Raji (cell line): ENCODE results near the gene MAPK8IP2.

Experiments
- POLR2A ChIP-seq: IDR thresholded peaks from 2 replicates; pipeline ENCODE4 v1.6.1; 2011; ENCODE audit warnings: low read depth, low read length, control low read depth; ENCODE audit not compliant: insufficient read depth

Gene MAPK8IP2

DNA sequence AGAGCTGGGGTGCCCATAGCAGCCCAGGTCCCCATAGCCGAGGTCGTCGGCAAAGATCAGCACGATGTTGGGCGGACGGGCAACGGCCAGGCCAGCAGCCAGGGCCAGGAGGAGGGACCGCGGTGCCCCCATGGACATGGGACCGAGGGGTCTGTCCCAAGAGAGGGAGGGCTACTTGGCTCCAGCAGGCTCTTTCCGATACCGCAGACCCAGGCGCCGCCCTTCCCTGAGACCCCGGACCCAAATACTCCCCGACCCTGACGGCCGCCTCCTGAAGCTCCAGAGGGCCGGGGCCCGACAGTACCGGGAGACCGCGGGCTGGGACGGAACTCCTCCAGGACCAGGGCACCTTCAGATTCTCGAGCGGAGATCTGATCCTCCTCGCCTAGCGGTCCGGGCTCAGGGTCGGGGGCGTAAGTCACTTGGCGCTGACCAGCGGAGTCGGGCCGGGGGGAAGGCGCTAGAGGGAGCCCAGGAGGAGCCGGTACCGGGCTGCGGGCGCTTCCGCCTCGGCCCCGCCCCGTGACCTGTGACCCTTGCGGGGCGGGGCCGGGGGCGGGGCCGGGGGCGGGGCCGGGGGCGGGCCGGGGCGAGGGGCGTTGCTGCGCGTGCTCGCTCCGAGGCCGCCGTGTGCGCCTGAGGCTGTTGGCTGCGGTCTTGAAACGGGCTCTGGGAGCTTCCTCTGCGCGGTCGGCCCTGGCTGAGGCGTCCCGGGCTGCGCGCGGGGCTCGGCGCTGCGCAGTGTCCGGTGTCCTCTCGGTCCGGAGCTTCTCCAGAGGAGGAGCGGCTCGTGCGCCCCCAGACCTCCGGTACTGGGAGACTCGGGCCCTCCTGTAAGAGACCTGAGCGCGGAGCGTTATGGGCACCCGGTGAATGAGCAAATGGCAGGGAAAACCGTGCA is 27.3 kb downstream of the MAPK8IP2 start, which contains the start of gene ARSA:
Gene ARSA (minus strand): TSS at position 511 of the 901 bp plus-strand sequence. CDS start 373 bp downstream, at position 138.
- peak; percentile 85 for TF ChIP-seq POLR2A

DNA sequence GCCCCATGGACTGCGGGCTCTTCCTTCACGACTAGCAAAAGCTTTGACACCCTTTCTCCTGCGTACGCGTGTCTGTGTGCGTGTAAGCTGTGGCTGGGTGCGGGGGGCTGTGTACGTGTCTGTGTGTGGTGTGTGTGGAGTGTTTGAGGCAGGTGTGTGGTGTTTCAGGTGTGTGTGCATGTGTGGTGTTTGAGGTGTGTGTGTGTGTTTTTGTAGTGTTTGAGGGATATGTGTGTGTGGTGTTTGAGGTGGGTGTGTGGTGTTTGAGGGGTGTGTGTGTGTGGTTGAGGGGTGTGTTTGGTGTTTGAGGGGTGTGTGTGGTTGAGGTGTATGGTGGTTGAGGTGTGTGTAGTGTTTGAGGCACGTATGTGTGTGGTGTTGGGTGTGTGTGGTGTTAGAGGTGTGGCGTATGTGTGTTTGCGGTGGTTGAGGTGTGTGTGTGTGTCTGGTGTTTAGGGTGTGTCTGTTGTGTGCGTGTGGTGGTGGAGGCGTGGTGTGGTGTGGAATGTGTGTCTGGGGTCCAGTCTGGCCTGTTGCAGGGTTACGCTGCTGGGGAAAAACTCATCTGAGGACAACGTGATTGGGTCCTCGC is 28.0 kb downstream of the MAPK8IP2 start:
- TF ChIP-seq POLR2A = no peak

DNA sequence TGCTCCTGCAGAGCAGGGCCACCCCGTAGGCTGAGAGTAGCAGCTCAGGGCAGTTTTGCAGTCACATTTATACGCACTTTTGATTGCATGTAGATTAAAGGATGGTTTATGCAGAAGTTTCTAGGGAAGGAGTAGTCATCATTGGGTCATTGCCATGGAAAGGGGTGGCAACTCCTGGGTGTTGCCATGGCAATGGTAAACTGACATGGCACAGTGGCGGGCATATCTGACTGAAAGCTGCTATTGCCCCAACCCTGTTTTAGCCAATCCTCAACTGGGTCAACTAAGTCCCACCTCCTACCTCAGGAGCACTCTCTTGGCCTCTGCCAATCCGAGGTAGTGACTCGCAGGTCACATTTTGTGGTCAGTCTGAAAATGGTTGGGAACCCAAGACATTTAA is 29.8 kb downstream of the MAPK8IP2 start:
- TF ChIP-seq POLR2A = no peak

DNA sequence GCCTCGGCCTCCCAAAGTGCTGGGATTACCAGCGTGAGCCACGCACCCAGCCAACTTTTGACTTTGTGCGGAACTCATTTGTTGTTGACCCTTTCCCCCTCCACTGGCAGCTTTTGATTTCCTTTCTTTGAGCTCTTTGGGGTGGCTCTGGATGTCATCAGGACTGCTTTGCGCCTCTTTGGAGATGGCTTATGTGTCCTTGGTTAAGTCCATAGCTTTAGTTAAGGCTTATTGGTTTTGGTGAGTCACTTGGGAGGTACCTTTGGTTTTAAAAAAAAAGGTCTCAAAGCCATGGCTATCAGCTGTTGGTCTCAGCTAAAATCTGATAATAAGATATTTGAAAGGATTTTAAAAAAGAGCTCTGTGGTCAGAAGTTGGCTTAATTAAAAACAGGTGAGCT is 32.5 kb downstream of the MAPK8IP2 start:
- TF ChIP-seq POLR2A = no peak

DNA sequence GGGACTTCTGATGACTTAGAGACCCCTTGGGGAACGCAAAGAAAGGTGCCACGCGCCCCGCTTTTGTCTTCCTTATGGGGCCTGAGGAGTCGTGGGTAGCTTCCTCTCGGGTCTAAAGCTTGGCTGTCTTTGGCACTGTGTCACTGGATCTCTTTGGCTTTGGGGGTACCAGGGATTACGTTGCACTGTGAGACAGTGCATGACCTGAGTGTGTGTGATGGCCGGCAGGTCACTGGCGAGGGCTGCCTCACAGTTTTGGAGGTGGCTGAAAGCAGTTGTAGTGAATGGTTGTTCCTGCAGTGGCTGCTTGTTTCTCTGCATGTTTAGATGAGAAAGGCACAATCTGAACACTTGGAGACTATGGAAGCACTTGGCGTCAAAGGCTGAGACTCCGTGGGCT is 33.2 kb downstream of the MAPK8IP2 start:
- TF ChIP-seq POLR2A = no peak

DNA sequence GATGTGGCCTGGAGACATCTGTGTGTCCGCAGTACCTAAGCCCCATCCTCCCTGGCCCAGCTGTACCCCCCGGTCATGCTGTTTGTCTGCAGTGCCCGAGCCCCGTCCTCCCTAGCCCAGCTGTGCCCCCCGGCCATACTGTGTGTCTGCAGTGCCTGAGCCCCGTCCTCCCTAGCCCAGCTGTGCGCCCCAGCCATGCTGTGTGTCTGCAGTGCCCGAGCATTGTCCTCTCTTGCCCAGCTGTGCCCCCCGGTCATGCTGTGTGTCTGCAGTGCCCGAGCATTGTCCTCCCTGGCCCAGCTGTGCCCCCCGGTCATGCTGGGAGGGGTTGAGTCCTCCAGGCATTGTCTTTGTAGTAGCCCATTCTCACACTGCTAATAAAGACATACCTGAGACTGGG is 35.0 kb downstream of the MAPK8IP2 start:
- no peak for TF ChIP-seq POLR2A

DNA sequence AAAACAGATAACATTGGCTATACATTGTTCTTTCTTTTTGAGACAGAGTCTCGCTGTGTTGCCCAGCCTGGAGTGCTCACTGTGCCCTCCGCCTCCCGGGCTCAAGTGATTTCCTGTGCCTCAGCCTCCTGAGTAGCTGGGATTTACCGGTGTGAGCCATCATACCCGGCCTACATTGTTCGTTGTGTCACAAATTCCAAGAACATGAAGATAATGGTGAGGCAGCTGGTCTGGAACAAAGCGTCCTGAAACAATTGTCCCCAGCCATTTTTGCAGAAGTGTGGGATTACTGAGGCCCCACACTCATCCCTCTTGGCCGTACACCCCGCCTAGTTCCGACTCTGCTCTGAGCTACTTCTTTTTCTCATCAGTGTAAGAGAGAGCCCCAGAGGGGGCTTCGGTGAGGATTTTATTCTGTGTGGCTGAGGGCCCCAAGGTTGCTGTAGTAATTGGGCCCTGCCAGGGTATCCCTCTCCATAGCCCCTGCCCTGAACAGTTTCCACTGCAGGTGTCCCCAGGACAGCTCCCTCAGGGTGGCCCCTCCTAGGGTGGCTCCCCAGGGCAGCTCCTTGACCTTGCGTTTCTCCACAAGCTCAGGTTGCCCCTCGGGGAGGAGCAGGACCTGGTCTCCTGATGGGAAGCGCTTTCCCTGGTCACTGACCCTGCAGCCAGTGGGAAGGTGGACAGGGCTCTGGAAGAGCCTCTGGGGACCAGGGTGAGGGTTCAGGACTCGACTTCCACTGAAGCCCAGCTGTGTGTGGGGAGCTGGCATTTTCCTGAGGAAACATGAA is 40.5 kb downstream of the MAPK8IP2 start:
- TF ChIP-seq POLR2A = no peak

DNA sequence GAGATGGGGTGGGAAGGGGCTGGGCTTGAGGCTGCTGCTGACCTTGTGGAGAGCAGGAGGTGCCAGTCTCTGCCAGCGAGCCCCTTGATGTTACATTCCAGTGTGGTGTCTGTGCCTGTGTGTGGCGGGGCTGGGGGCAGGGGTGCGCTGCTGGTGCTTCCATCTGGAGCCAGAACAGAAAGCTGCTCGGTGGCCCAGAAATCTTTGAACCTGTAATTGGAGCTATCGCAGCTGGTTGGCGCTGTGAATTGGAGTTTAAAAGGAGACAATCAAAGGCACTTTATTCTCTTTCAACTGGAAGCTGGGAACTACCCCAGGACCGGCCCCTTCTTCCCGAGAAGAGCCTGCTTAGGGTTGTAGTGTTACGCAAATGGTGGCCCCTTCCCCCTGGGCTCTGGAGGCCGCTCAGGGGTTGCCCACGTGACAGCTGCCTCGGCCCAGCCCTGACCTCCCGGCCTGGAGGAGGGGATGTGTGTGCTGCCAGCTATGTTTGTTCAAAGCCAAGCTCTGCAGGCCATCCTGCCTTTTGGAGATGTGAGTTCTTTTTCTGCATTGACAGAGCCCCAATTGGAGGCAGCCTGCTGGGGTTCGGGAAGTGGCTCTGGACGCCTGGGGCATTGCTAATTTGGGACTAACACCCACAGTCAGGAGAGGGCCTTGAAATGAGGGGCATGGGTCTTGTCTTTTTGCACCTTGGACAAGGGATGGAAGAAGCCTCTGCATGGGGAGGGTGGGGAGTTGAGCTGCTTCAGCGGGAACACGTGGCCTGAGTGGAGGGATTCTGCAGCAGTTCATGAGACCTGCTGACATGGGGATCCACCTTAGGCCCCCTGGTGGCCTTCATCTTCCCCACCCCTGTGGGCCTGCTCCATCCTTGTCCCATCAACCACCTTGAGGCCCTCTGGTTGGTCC is 41.4 kb downstream of the MAPK8IP2 start:
- no peak for TF ChIP-seq POLR2A

DNA sequence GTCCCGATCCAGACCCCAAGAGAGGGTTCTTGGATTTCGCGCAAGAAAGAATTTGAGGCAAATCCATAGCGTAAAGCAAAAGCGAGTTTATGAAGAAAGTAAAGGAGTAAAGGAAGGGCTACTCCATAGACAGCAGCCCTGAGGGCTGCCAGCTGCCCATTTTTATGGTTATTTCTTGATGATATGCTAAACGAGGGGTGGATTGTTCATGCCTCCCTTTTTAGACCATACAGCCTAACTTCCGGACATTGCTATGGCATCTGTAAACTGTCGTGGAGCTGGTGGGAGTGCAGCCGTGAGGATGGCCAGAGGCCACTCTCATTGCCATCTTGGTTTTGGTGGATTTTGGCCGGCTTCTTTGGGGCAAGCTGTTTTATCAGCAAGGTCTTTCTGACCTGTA is 52.7 kb downstream of the MAPK8IP2 start:
- no peak for TF ChIP-seq POLR2A

DNA sequence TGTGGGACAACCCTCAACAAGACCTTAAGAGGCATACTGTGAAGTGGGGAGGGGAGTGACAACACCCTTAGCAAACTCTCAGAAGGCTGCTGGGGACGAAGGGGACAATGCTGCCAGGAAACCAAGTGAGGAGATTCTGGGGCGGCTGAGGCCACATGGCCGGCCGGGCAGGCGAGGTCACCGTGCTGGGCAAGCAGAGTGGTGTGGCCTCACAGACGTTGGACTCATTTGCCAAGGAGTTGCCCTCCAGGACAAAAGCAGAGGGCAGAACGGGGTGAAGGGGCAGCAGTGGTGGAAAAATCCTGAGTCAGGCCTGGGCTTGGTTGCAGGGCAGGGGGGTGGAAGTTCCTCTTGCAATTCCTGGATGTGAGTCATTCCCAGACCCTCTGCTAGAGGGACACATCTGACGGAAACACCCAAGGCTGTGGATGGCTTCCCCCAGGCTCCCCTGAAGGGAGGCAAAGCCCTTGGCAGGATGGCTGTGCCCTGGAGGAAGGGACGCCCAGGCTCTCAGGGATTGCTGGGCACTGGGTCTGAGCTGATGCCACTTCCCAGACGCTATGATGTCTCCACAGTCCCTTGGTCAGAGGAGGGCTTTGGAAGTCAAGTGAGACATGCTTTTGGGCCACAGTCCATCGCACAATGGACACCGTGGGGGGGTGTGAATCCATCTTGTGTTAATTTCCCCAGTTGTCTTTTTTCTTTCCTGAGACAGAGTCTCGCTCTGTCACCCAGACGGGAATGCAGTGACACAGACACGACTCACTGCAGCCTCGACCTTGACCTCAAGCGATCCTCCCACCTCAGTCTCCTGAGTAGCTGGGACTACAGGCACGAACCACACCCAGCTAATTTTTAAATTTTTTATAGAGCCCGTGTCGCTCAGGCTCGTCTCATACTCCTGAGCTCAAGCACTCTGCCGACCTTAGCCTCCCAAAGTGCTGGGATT is 55.8 kb downstream of the MAPK8IP2 start:
- TF ChIP-seq POLR2A = no peak

DNA sequence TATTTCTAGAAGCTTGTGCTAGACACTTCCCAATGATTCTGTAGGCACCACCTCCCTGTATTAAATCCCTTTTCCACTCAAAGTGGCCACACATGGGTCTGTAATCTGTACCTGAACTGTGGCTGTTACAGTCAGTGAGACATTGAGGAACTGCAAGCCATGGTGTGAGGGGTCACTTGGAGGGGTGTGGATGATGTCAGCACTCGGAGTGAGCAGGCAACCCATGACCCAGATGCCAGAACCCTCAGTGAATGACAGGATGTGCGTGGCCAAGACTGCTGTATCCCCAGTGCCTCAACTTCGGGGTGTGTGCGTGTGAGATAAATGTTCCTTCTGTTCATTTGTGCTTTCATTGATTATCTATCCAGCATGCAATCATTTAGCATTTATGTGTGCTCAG is 57.3 kb downstream of the MAPK8IP2 start:
- no peak for TF ChIP-seq POLR2A

DNA sequence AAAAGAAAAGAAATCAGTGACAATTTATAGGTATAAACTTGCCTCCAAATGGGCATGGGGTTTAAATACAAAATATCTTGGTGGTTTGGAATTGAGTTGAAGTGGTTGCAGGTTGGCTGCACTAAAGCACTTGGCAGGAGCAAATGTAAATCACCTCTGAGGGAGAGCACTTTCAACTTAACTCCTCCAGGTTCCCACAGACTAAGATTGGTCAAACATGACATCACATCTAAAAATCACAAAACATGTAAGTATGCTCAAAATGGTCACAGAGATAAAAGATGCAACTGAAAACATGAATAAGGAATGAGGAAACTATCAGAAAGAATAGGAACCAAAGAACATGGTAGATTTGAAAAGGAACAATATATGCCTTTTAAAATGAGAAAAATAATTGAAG is 59.7 kb downstream of the MAPK8IP2 start:
- no peak for TF ChIP-seq POLR2A
